Hepatocyte (in vitro differentiated cells): ENCODE data around the gene ITPRID1.

Experiments
- EZH2 ChIP-seq: fragments of 200-600 bp; sonication (generic); IDR thresholded peaks from 2 replicates; pipeline ENCODE4 v1.6.1; 2016; ENCODE audit warnings: antibody characterized with exemption, mild to moderate bottlenecking, borderline replicate concordance
- EZH2phosphoT487 ChIP-seq: fragments of 200-600 bp; sonication (generic); IDR thresholded peaks from one replicate; pipeline ENCODE4 v1.6.1; 2018; ENCODE audit warnings: antibody characterized with exemption, mild to moderate bottlenecking, low read depth, moderate library complexity; ENCODE audit not compliant: unreplicated experiment, severe bottlenecking
- TF ChIP-seq, protein P1 (sequence below): fragments of 200-600 bp; sonication (generic); IDR thresholded peaks from 2 replicates; pipeline ENCODE4 v1.5.1; 2016; ENCODE audit warnings: antibody characterized with exemption, mild to moderate bottlenecking; ENCODE audit not compliant: poor library complexity

DNA sequence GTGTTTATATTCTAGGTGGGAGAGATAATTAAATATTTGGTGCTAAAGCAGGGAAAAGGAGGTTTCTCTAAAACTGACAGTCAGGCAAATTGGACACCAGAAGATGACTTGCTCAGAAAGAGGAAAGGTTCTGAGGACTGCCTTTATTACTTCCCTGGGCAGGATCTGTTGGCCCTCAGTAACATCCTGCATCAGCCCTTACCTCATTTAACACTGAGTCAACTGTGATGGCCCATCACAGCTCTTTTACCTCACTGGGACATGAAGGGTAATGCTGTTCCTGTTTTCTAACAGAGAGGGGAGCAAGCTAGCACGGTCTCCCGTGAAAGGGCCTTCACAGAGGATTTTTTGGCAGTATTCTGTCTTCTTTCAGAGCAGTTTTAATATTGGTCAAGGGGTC, 185.2 kb downstream of the ITPRID1 start:
- TF ChIP-seq, protein P1, sequence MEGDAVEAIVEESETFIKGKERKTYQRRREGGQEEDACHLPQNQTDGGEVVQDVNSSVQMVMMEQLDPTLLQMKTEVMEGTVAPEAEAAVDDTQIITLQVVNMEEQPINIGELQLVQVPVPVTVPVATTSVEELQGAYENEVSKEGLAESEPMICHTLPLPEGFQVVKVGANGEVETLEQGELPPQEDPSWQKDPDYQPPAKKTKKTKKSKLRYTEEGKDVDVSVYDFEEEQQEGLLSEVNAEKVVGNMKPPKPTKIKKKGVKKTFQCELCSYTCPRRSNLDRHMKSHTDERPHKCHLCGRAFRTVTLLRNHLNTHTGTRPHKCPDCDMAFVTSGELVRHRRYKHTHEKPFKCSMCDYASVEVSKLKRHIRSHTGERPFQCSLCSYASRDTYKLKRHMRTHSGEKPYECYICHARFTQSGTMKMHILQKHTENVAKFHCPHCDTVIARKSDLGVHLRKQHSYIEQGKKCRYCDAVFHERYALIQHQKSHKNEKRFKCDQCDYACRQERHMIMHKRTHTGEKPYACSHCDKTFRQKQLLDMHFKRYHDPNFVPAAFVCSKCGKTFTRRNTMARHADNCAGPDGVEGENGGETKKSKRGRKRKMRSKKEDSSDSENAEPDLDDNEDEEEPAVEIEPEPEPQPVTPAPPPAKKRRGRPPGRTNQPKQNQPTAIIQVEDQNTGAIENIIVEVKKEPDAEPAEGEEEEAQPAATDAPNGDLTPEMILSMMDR: no peak
- TF ChIP-seq EZH2 (no peak), EZH2phosphoT487 (no peak)
